DOHH2 (cell line): ENCODE results near the gene ELOVL5.

Experiments used
- H3F3A ChIP-seq: fragments of 200-600 bp; sonication (generic), shearing (Covaris generic); 2 replicates; pipeline ENCODE4 v1.6.0; 2016; ENCODE audit warnings: antibody characterized with exemption, mild to moderate bottlenecking; ENCODE audit not compliant: control insufficient read depth, insufficient read depth
- H3K27ac ChIP-seq: fragments of 200-600 bp; sonication (generic); 2 replicates; pipeline ENCODE4 v1.5.1; 2014; ENCODE audit warnings: low read depth, mild to moderate bottlenecking, low read length, moderate library complexity
- H3K27me3 ChIP-seq: fragments of 200-600 bp; sonication (generic); 2 replicates; pipeline ENCODE4 v1.6.1; 2014; ENCODE audit warnings: mild to moderate bottlenecking, low read length, mixed read lengths; ENCODE audit not compliant: control insufficient read depth
- H3K36me3 ChIP-seq: fragments of 200-600 bp; sonication (generic); 2 replicates; pipeline ENCODE4 v1.6.1; 2014; ENCODE audit warnings: mild to moderate bottlenecking, low read length, moderate library complexity, mixed read lengths; ENCODE audit not compliant: control insufficient read depth
- H3K4me1 ChIP-seq: fragments of 200-600 bp; sonication (generic); 2 replicates; pipeline ENCODE4 v1.6.1; 2014; ENCODE audit warnings: mild to moderate bottlenecking, low read length, mixed read lengths; ENCODE audit not compliant: control insufficient read depth
- H3K4me2 ChIP-seq: fragments of 200-600 bp; sonication (generic); 2 replicates; pipeline ENCODE4 v1.6.0; 2014; ENCODE audit warnings: mild to moderate bottlenecking, low read length, moderate library complexity
- H3K4me3 ChIP-seq: fragments of 200-600 bp; sonication (generic); 2 replicates; pipeline ENCODE4 v1.5.1; 2014; ENCODE audit warnings: mild to moderate bottlenecking, low read length, mixed read lengths
- H3K79me2 ChIP-seq: fragments of 200-600 bp; sonication (generic); 2 replicates; pipeline ENCODE4 v1.6.1; 2014; ENCODE audit warnings: mild to moderate bottlenecking, low read length, mixed read lengths; ENCODE audit not compliant: control insufficient read depth
- H3K9me2 ChIP-seq: fragments of 200-600 bp; sonication (generic); replicated peaks from 2 replicates; pipeline ENCODE4 v1.6.1; 2014; ENCODE audit warnings: mild to moderate bottlenecking, low read length, mixed read lengths; ENCODE audit not compliant: control insufficient read depth
- H3K9me3 ChIP-seq: fragments of 200-600 bp; sonication (generic); 2 replicates; pipeline ENCODE4 v1.6.1; 2014; ENCODE audit warnings: antibody characterized with exemption, low read length, mixed read lengths; ENCODE audit not compliant: control insufficient read depth, insufficient read depth
- H4K20me1 ChIP-seq: fragments of 200-600 bp; sonication (generic); 2 replicates; pipeline ENCODE4 v1.6.0; 2014; ENCODE audit warnings: low read depth, mild to moderate bottlenecking, antibody characterized with exemption, low read length, moderate library complexity; ENCODE audit not compliant: control insufficient read depth, insufficient read depth
- EZH2phosphoT487 ChIP-seq: fragments of 200-600 bp; sonication (generic); IDR thresholded peaks from 2 replicates; pipeline ENCODE4 v1.6.1; 2017; ENCODE audit warnings: borderline replicate concordance, mild to moderate bottlenecking, antibody characterized with exemption, low read length, moderate library complexity, mixed read lengths
- TF ChIP-seq, protein P1 (sequence below): fragments of 200-600 bp; sonication (generic); IDR thresholded peaks from one replicate; pipeline ENCODE4 v1.5.1; 2014; ENCODE audit warnings: antibody characterized with exemption, mild to moderate bottlenecking, low read depth, low read length; ENCODE audit not compliant: poor library complexity, severe bottlenecking

The ELOVL5 gene

DNA sequence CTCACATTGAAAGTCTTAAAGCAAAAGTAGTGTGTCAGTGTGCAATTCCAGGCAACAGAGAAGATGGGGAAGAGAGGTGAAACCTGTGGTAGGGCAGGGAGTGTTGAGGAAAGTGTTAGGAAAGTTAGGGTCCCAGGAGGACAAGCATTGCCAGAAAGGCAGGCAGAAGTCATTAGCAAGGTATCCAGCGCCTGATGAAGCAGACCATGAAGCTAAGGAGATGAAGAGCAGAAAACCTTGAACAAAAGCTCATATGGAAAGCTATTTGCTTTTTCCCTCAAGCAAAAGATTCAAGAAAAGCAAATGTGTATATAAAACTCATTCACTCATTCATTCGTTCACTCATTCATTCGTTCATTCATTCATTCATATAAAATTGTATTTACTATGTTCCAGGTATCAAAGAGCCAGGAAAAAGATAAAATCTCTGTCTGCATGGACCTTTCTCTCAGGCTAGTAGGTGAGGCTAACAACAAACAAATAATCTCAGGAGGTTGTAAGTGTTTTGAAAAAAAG, 96.5 kb downstream of the ELOVL5 start:
- peaks cover 27% of the 10 kb centered on the region for H3K27me3 ChIP-seq
- H3K9me2 ChIP-seq: no peaks in the 10 kb centered on the region
- no peak overlapping the region for H3K4me2 ChIP-seq
- no peak overlapping the region for H3K4me3 ChIP-seq
- TF ChIP-seq, protein P1, sequence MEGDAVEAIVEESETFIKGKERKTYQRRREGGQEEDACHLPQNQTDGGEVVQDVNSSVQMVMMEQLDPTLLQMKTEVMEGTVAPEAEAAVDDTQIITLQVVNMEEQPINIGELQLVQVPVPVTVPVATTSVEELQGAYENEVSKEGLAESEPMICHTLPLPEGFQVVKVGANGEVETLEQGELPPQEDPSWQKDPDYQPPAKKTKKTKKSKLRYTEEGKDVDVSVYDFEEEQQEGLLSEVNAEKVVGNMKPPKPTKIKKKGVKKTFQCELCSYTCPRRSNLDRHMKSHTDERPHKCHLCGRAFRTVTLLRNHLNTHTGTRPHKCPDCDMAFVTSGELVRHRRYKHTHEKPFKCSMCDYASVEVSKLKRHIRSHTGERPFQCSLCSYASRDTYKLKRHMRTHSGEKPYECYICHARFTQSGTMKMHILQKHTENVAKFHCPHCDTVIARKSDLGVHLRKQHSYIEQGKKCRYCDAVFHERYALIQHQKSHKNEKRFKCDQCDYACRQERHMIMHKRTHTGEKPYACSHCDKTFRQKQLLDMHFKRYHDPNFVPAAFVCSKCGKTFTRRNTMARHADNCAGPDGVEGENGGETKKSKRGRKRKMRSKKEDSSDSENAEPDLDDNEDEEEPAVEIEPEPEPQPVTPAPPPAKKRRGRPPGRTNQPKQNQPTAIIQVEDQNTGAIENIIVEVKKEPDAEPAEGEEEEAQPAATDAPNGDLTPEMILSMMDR: no peak
- TF ChIP-seq EZH2phosphoT487: no peak
- no peaks in the 10 kb centered on the region for H3F3A ChIP-seq
- H3K4me1 ChIP-seq: no peaks in the 10 kb centered on the region
- H4K20me1 ChIP-seq: 0 out of 2 replicates have a peak, but pooled peaks cover 4% of the 10 kb centered on the region
- no peak overlapping the region for H3K27ac ChIP-seq
- H3K36me3 ChIP-seq: no peaks in the 10 kb centered on the region
- H3K9me3 ChIP-seq: no peaks in the 10 kb centered on the region
- H3K79me2 ChIP-seq: no peaks in the 10 kb centered on the region

DNA sequence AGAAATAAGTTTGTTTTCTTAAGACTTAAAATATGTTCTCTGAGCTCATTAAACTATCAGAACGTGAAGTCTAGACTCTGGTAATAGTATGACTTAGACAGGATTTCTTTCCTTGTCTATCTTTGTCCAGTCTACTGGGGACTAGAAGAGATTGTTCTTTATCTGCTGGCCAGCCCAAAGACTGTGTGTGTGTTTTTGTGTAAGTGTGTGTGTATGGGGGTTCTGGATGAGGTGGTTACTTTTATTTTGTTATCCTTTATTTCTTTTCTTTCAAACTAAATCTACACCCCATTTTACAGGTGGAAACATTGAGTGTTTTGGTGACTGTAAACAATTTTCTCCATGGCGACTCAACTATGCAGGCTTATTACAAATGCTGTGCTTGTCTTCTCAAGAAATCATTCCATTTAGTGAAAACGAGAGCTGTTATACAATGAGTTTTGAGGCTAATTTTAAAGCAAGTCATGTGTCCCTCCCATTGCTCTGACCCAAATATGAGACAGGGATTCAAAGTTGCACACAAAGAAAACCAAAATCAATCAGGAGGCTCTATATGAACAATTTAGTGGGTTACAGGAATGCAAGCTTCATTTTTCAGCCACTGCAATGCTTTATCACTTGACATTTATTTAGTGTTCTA, 97.6 kb downstream of the ELOVL5 start:
- H3K4me1 ChIP-seq: no peaks in the 10 kb centered on the region
- no peak overlapping the region for H3K4me2 ChIP-seq
- H3K9me2 ChIP-seq: no peaks in the 10 kb centered on the region
- H3K36me3 ChIP-seq: no peaks in the 10 kb centered on the region
- H3K27me3 ChIP-seq: peaks cover 37% of the 10 kb centered on the region
- TF ChIP-seq, protein P1: no peak
- no peak for TF ChIP-seq EZH2phosphoT487
- H4K20me1 ChIP-seq: 0 out of 2 replicates have a peak, but pooled peaks cover 5% of the 10 kb centered on the region
- H3K27ac ChIP-seq: no peak overlapping the region
- H3K9me3 ChIP-seq: no peaks in the 10 kb centered on the region
- H3F3A ChIP-seq: no peaks in the 10 kb centered on the region
- no peaks in the 10 kb centered on the region for H3K79me2 ChIP-seq
- no peak overlapping the region for H3K4me3 ChIP-seq

DNA sequence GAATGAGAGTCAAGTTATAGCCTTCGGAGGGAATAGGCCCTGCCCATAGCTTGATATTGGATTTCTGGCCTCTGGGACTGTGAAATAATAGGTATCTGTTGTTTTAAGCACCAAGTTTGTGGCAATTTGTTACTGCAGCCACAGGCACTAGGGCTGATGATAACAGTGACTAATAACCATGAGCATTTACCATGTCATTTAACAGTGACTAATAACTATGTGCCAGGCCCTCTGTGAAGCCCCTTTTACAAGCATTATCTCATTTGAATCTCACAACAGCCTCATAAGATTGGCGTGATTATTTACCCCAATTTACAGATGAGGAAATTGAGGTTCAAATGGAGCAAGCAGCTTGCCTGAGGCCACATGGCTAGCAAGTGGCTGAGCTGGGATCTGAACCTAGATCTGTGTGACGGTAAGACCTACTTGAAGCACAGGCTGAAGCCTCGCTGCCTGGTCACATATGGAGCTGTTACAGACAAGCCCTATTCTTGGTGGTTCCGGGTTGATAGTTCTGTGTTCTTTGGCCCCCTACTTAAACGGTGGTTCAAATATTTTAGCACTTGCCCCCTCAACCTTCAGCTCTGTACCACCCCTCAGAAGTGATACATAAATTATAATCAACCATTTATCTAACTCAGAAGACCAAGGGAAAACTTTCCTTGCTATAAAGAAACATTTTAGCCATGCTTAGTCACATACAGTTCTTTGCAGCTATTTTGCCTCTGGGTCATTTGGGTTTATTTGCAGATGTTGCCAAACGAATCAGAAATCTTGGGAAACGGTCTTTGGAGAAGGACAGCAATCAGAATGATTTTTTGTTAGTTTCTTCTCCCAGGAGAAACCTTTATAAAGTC, 98.3 kb downstream of the ELOVL5 start:
- H3F3A ChIP-seq: no peaks in the 10 kb centered on the region
- no peak overlapping the region for H3K27ac ChIP-seq
- H3K4me3 ChIP-seq: no peak overlapping the region
- TF ChIP-seq EZH2phosphoT487: no peak
- TF ChIP-seq, protein P1: no peak
- H3K9me2 ChIP-seq: no peaks in the 10 kb centered on the region
- H3K27me3 ChIP-seq: peaks cover 44% of the 10 kb centered on the region
- H3K79me2 ChIP-seq: no peaks in the 10 kb centered on the region
- no peaks in the 10 kb centered on the region for H3K36me3 ChIP-seq
- H3K4me2 ChIP-seq: no peak overlapping the region
- peaks cover 5% of the 10 kb centered on the region for H3K4me1 ChIP-seq
- 0 out of 2 replicates have a peak, but pooled peaks cover 5% of the 10 kb centered on the region for H4K20me1 ChIP-seq
- no peaks in the 10 kb centered on the region for H3K9me3 ChIP-seq
